GM18861 (cell line): ENCODE measurements around the gene RAB44.

Experiments used
- ATAC-seq: cut with Tn5 transposase; IDR thresholded peaks from one replicate; pipeline ENCODE4 v1.9.1; 2021; ENCODE audit not compliant: unreplicated experiment

Gene RAB44

DNA sequence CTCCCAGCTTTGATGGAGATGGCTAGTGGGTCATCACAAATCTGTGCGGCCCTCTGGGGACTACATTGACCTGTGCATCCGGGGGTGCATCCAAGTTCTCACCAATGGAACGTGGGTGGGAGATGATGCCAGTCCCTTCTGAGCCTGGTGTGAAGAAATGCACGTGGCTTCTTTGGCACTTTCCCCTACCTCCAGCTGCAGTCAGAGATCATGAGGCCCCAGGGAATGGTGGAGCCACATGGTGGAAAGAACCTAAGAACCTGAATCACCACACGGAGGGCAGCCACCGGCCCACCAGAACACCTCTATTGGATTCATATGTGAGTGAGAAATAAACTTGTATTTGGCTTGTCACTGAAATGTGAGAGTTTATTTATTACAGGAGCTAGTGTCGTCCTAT lies 29.0 kb upstream of the RAB44 start:
- no peak for ATAC-seq

GRCh38 chr6:36669002-36669401 lies 28.6 kb upstream of the RAB44 start:
- no peak for ATAC-seq

DNA sequence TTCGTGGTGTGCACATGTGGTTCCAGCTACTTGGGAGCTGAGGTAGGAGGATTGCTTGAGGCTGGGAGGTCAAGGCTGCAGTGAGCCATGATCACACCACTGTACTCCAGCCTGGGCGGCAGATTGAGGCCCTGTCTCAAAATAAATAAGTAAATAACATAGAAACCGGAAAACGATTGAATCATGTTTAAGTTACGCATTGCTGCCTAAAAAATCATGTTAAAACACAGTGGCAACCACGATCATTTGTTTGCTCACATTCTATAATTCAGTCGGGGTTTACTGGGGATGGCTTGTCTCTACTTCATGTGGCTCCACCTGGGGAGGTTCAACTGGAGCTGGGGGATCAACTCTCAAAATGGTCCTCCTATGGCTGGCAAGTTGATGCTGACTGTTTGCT lies 27.4 kb upstream of the RAB44 start:
- ATAC-seq, result no peak

DNA sequence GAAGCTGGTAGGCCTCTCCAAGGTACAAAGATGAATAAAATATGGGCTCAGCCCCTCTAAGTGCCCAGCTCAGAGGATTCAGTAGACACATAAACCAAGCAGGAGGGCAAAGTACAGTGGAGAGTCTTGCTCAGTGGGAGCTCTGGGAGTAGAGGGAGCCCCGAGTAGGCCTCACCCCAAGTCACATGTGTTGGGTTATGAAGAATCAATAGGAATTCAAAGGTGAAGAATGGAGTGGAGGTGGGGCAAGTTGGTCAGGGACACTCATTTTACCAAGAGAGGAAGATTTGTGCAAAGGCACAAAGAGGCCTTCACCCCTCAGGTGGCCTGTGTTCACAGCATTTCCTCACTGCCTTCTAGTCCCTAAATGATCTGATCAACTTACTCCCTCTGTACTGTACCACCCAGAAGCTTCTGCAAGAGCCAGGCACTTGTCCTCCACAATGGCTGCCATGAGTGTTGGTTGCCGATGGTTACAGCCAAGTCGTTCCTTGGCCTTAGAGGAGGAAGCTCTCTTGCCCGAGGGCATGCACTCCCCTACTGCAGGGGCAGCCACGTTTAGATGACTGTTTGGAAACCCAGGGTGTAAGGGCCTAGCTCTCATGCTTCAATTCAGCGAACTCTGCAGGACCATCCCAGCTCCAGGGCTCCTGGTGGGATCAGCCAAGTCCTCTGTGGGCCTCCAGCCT lies 25.8 kb upstream of the RAB44 start:
- no peak for ATAC-seq

- no peak for ATAC-seq
These were observed 23.7 kb upstream of the RAB44 start for GRCh38 chr6:36673882-36674281.

DNA sequence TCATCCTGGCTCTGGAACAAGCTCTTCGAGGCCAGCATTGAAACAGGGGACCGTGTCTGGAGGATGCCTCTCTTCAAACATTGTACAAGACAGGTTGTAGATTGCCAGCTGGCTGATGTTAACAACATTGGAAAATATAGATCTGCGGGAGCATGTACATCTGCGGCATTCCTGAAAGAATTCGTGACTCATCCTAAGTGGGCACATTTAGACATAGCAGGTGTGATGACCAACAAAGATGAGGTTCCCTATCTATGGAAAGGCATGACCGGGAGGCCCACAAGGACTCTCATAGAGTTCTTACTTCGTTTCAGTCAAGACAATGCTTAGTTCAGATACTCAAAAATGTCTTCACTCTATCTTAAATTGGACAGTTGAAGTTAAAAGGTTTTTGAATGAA lies 22.7 kb upstream of the RAB44 start:
- ATAC-seq, result no peak

DNA sequence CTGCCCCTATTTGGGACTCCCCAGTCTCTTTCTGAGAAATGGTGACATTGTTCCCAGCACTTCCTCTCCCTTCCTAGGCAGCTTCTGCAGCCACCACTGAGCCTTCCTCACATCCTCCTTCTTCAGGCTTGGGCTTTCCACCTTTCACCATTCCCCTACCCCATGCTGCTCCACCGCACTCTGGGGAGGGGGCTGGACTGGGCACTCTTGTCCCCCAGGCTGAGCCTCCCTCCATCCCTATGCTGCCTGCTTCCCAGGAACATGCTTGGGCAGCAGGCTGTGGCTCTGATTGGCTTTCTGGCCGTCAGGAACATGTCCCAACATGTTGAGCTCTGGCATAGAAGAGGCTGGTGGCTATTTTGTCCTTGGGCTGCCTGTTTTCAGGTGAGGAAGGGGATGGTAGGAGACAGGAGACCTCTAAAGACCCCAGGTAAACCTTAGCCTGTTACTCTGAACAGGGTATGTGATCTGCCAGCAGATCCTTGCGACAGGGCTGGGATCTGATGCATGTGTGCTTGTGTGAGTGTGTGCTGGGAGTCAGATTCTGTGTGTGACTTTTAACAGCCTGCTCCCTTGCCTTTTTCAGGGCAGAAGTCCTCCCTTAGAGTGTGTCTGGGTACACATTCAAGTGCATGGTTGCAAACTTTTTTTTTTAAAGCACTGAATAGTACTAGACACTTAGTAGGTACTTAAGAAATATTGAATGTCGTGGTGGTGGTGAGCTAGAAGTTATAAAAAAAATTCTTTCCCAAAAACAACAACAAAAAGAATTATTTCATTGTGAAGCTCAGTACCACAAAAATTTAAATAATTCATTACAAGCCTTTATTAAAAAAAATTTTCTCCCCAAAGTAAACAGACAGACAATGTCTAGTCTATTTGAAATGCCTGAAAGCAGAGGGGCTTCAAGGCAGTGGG lies 21.2 kb upstream of the RAB44 start:
- ATAC-seq, result no peak

DNA sequence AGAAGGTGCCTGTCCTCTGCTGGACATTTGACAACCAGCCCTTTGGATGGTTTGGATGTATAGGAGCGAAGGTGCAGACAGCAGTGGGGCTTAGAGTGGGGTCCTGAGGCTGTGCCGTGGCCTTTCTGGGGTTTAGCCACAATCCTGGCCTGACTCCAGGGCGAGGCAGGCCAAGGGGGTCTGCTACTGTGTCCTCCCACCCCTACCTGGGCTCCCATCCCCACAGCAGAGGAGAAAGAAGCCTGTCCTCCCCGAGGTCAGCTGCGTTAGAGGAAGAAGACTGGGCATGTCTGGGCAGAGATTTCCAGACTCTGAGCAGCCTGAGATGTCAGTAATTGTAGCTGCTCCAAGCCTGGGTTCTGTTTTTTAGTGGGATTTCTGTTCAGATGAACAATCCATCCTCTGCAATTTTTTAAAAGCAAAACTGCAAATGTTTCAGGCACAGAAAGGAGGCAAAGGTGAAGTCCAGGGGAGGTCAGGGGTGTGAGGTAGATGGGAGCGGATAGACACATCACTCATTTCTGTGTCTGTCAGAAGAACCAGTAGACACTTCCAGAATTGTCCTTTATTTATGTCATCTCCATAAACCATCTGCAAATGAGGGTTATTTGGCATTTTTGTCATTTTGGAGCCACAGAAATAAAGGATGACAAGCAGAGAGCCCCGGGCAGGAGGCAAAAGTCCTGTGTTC lies 20.4 kb upstream of the RAB44 start:
- ATAC-seq, result no peak

- ATAC-seq, result no peak
These were observed 19.7 kb upstream of the RAB44 start for GRCh38 chr6:36677753-36678487.

- peak; percentile 41 for ATAC-seq
These were observed 19.1 kb upstream of the RAB44 start, which contains the start of gene CDKN1A for GRCh38 chr6:36678488-36679042. CDKN1A (plus strand) TSS chr6:36678714; CDS start chr6:36684102, 5,388 bp downstream.

DNA sequence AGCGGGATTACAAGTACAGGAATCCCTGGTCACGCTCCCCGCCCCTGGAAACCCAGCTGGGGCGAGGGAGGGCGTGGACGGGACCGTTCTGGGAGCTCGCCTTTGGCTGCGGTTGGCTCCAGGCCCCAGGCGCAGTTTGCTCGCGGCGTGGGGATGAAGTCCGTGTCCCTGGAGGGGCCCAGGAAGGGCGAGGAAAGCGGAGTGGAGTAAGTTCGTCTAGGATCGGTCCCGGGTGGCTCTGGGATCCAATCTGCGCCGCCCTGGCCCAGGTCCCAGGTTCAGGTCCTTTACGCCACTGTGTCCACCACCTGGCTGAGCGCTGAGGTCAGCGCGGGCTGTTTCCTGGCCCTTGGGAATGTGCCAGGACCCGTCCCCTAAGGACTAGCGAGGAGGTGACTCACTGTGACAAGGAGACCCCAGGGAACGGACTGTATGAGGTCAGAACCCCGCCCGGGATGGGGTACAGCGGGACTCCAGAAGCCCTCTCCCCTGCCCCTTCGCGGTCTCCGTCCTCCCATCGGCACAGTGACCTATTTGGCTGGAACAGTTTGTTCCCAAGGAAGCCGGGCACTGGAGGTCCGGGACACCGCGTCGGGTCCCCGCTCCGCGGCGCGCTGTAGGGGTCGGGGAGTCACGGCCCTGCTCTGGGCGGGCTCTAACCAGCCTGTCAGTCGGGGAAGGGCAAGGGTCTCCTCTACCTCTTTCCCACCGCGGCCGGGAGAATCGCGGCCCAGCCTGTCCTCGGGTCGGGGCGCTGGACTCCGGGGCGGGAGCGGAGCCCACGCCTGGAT lies 18.4 kb upstream of the RAB44 start:
- no peak for ATAC-seq

DNA sequence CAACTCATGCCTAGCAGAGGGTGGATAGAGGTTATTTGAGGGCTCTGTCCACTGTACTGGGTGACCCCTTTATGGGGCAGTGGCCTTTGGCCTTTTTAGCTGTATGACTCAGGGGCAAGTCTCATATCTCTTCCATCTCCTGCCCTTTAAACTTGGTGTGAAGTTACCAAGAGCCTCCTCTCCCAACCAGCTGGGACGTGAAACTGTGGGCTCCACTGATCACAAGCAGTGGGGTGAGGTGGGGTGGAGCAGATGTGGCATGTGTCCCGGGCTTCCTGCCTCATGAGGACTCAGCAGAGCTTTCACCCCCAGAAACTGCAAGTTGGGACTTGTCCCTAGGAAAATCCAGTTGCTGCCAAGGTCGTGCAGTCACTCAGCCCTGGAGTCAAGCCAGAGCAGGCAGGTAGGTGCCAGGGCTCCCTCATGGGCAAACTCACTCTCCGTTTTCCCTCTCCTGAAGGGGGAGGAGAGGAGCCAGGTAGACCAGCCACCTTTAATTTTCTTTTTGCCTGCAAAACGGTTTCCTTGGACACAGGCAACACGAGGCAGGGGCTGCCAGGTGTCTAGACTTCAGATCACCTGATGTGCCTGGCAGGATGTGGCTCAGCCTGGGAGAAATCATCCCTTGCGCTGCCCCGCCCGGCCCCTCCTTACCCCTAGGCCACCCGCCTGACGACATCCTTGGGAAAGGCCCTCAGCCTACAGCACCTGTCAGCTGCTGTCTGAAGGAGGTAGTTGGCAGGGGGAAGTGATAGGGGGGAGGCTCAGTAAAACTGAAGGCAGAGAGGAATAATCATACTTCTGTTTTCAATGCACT lies 15.1 kb upstream of the RAB44 start:
- ATAC-seq, result no peak

- ATAC-seq, result no peak
These were observed 14.4 kb upstream of the RAB44 start for GRCh38 chr6:36683145-36683655.

DNA sequence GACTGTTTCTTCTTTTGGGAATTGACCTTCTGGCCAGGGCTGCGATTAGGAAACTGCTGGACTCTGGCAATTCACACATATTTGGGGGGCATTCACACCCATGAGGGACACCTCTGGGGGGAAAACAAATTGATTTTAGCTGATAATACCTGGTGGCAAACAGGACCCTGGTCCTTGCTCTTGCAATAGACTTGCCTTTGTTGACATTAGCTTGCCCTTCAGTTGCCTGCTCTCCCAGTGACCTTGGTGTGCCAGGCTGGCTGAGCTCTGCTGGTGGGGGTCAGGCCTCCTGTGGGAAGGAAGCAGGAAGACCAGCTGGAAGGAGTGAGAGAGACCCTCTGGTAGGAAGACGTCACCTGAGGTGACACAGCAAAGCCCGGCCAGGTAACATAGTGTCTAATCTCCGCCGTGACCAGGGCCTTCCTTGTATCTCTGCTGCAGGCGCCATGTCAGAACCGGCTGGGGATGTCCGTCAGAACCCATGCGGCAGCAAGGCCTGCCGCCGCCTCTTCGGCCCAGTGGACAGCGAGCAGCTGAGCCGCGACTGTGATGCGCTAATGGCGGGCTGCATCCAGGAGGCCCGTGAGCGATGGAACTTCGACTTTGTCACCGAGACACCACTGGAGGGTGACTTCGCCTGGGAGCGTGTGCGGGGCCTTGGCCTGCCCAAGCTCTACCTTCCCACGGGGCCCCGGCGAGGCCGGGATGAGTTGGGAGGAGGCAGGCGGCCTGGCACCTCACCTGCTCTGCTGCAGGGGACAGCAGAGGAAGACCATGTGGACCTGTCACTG lies 13.8 kb upstream of the RAB44 start:
- ATAC-seq, result no peak

- ATAC-seq, result no peak
These were observed 13.2 kb upstream of the RAB44 start for GRCh38 chr6:36684447-36684812.

GRCh38 chr6:36685166-36685924 lies 12.3 kb upstream of the RAB44 start:
- no peak for ATAC-seq

DNA sequence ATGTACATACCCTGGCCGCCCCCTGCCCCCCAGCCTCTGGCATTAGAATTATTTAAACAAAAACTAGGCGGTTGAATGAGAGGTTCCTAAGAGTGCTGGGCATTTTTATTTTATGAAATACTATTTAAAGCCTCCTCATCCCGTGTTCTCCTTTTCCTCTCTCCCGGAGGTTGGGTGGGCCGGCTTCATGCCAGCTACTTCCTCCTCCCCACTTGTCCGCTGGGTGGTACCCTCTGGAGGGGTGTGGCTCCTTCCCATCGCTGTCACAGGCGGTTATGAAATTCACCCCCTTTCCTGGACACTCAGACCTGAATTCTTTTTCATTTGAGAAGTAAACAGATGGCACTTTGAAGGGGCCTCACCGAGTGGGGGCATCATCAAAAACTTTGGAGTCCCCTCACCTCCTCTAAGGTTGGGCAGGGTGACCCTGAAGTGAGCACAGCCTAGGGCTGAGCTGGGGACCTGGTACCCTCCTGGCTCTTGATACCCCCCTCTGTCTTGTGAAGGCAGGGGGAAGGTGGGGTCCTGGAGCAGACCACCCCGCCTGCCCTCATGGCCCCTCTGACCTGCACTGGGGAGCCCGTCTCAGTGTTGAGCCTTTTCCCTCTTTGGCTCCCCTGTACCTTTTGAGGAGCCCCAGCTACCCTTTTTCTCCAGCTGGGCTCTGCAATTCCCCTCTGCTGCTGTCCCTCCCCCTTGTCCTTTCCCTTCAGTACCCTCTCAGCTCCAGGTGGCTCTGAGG lies 11.5 kb upstream of the RAB44 start:
- no peak for ATAC-seq
